Frontal cortex (tissue), 4 donors: Measurements from ENCODE around the gene CTNNBL1. TPM values are rescaled to one million over a fixed set of nuclear protein-coding genes. Genes with fewer than 3 reads are reported as not detected.
"Not testable (repeated sequence)": the region's sequence is repeated elsewhere in the genome, so short reads cannot be mapped to it uniquely, and the experiment has no call there.

Experiments used
- DNase-seq, 2 donors: peaks; one replicate each; pipeline ENCODE4 v3.0.0; 2012; ENCODE audit warnings: low spot score in 2 of 2
- FAIRE-seq: peaks from 2 replicates; lab custom pipeline; 2012; peaks lifted over from hg19 to GRCh38; lab: Jason Lieb, UNC
- total RNA-seq: library from RNA; depleted of rRNA; stranded (reverse); fragments of >200 nt; gene quantifications from one replicate; pipeline ENCODE4 v1.2.3, GENCODE V29; 2014
- donor health status: control.
- donor health status: control.
- donor health status: control.

Gene CTNNBL1
- 61.1 TPM for total RNA-seq

GRCh38 chr20:37693635-37694626 lies at the start of gene CTNNBL1:
TSS of gene CTNNBL1 (plus strand) at chr20:37694030. CDS start at chr20:37694123, 93 bp downstream.
- FAIRE-seq = no peak

GRCh38 chr20:37644605-37645004 lies 49.2 kb upstream of the CTNNBL1 start:
- FAIRE-seq = no peak
- no peak for DNase-seq

More at GRCh38 chr20:37693635-37694626, at the start of gene CTNNBL1:
- DNase-seq = peak; percentile 76 to 89

GRCh38 chr20:37647946-37648345 lies 45.9 kb upstream of the CTNNBL1 start:
- FAIRE-seq (no peak), DNase-seq (no peak)

GRCh38 chr20:37649017-37649416 lies 44.8 kb upstream of the CTNNBL1 start:
- no peak for FAIRE-seq
- no peak for DNase-seq

- DNase-seq = no peak
These were observed 44.0 kb upstream of the CTNNBL1 start for GRCh38 chr20:37649676-37650370.

GRCh38 chr20:37650661-37651060 lies 43.2 kb upstream of the CTNNBL1 start:
- no peak for FAIRE-seq

More at GRCh38 chr20:37649676-37650370, 44.0 kb upstream of the CTNNBL1 start:
- no peak for FAIRE-seq

GRCh38 chr20:37651932-37652331 lies 41.9 kb upstream of the CTNNBL1 start:
- DNase-seq (no peak), FAIRE-seq (no peak)

More at GRCh38 chr20:37650661-37651060, 43.2 kb upstream of the CTNNBL1 start:
- no peak for DNase-seq

GRCh38 chr20:37656945-37657344 lies 36.9 kb upstream of the CTNNBL1 start:
- no peak for FAIRE-seq
- DNase-seq = no peak

- DNase-seq (no peak), FAIRE-seq (no peak)
These were observed 35.7 kb upstream of the CTNNBL1 start for GRCh38 chr20:37657924-37658804.

- DNase-seq = no peak
- FAIRE-seq = no peak
These were observed 32.3 kb upstream of the CTNNBL1 start for GRCh38 chr20:37661519-37661918.

- no peak for FAIRE-seq
- no peak for DNase-seq
These were observed 31.5 kb upstream of the CTNNBL1 start for GRCh38 chr20:37662308-37662707.

GRCh38 chr20:37664595-37664994 lies 29.2 kb upstream of the CTNNBL1 start:
- not testable (repeated sequence) for FAIRE-seq, DNase-seq

GRCh38 chr20:37668166-37668565 lies 25.7 kb upstream of the CTNNBL1 start:
- FAIRE-seq (no peak), DNase-seq (no peak)

- FAIRE-seq (no peak), DNase-seq (no peak)
These were observed 24.6 kb upstream of the CTNNBL1 start for GRCh38 chr20:37669062-37669772.

- FAIRE-seq = no peak
- no peak for DNase-seq
These were observed 24.0 kb upstream of the CTNNBL1 start for GRCh38 chr20:37669773-37670236.

GRCh38 chr20:37670351-37670791 lies 23.5 kb upstream of the CTNNBL1 start:
- DNase-seq (peak in 1 of 2 donors; percentile 23), FAIRE-seq (no peak)

GRCh38 chr20:37672143-37672542 lies 21.7 kb upstream of the CTNNBL1 start:
- FAIRE-seq (no peak), DNase-seq (no peak)

- no peak for FAIRE-seq
These were observed 20.4 kb upstream of the CTNNBL1 start for GRCh38 chr20:37673444-37673843.

GRCh38 chr20:37676440-37676839 lies 17.4 kb upstream of the CTNNBL1 start:
- no peak for FAIRE-seq
- no peak for DNase-seq

More at GRCh38 chr20:37673444-37673843, 20.4 kb upstream of the CTNNBL1 start:
- DNase-seq = no peak
